Duodenal mucosa (tissue), 2 donors: ENCODE results near the gene GCA.

Experiments
- H3K27ac ChIP-seq: one replicate; pipeline ENCODE4 v1.7.0; 2013; ENCODE audit warnings: low read depth, low read length
- H3K27me3 ChIP-seq, 2 donors: one replicate each; pipeline ENCODE4 v1.7.0; 2013; ENCODE audit warnings: low read length in 2 of 2, control low read depth in 1 of 2; ENCODE audit not compliant: insufficient read depth in 2 of 2, control insufficient read depth in 1 of 2
- H3K36me3 ChIP-seq, 2 donors: one replicate each; pipeline ENCODE4 v1.7.0; 2013; ENCODE audit warnings: low read length in 2 of 2, control low read depth in 1 of 2; ENCODE audit not compliant: insufficient read depth in 2 of 2, control insufficient read depth in 1 of 2
- H3K4me1 ChIP-seq, 2 donors: one replicate each; pipeline ENCODE4 v1.7.0; 2013; ENCODE audit warnings: low read length in 2 of 2, control low read depth in 1 of 2; ENCODE audit not compliant: insufficient read depth in 2 of 2, control insufficient read depth in 1 of 2
- H3K4me3 ChIP-seq, 2 donors: one replicate each; pipeline ENCODE4 v1.7.0; 2013; ENCODE audit warnings: low read length in 2 of 2, low read depth in 1 of 2
- H3K9ac ChIP-seq, 2 donors: one replicate each; pipeline ENCODE4 v1.7.0; 2013; ENCODE audit warnings: low read length in 2 of 2, low read depth in 1 of 2
- H3K9me3 ChIP-seq, 2 donors: one replicate each; pipeline ENCODE4 v1.7.0; 2013; ENCODE audit warnings: low read length in 2 of 2, control low read depth in 1 of 2; ENCODE audit not compliant: control insufficient read depth in 1 of 2

GCA gene

GRCh38 chr2:162327806-162328205, 16.1 kb upstream of the GCA start:
- Histone ChIP-seq H3K9me3 (no peaks in the 10 kb centered on the region), H3K27me3 (no peaks in the 10 kb centered on the region), H3K27ac (no peak overlapping the region), H3K4me3 (no peak overlapping the region), H3K36me3 (no peaks in the 10 kb centered on the region), H3K9ac (no peak overlapping the region), H3K4me1 (peaks cover 13 to 18% of the 10 kb centered on the region in 2 donors)

- no peaks in the 10 kb centered on the region for H3K27me3 ChIP-seq
- H3K4me3 ChIP-seq, result no peak overlapping the region
- no peaks in the 10 kb centered on the region for H3K36me3 ChIP-seq
- H3K9ac ChIP-seq, result no peak overlapping the region
- peaks cover 13 to 18% of the 10 kb centered on the region in 2 donors for H3K4me1 ChIP-seq
- H3K9me3 ChIP-seq, result no peaks in the 10 kb centered on the region
- H3K27ac ChIP-seq, result no peak overlapping the region
Measured at GRCh38 chr2:162328424-162329157, 15.3 kb upstream of the GCA start.

GRCh38 chr2:162330881-162331280, 13.1 kb upstream of the GCA start:
- no peaks in the 10 kb centered on the region for H3K9me3 ChIP-seq
- no peaks in the 10 kb centered on the region for H3K27me3 ChIP-seq
- no peak overlapping the region for H3K9ac ChIP-seq
- H3K4me3 ChIP-seq, result no peak overlapping the region
- peaks cover 0 to 3% of the 10 kb centered on the region in 2 donors for H3K4me1 ChIP-seq
- H3K27ac ChIP-seq, result no peak overlapping the region
- no peaks in the 10 kb centered on the region for H3K36me3 ChIP-seq

GRCh38 chr2:162333968-162334367, 10.0 kb upstream of the GCA start:
- H3K27ac ChIP-seq, result no peak overlapping the region
- H3K27me3 ChIP-seq, result no peaks in the 10 kb centered on the region
- H3K36me3 ChIP-seq, result no peaks in the 10 kb centered on the region
- H3K4me1 ChIP-seq, result no peaks in the 10 kb centered on the region
- H3K9me3 ChIP-seq, result no peaks in the 10 kb centered on the region
- no peak overlapping the region for H3K4me3 ChIP-seq
- no peak overlapping the region for H3K9ac ChIP-seq

- no peaks in the 10 kb centered on the region for H3K4me1 ChIP-seq
- no peak overlapping the region for H3K4me3 ChIP-seq
- no peak overlapping the region for H3K9ac ChIP-seq
- no peaks in the 10 kb centered on the region for H3K9me3 ChIP-seq
- H3K27ac ChIP-seq, result no peak overlapping the region
- H3K27me3 ChIP-seq, result no peaks in the 10 kb centered on the region
- no peaks in the 10 kb centered on the region for H3K36me3 ChIP-seq
Measured at GRCh38 chr2:162337868-162338267, 6.1 kb upstream of the GCA start.

- no peaks in the 10 kb centered on the region for H3K36me3 ChIP-seq
- no peak overlapping the region for H3K27ac ChIP-seq
Measured at GRCh38 chr2:162340822-162341221, 3.1 kb upstream of the GCA start.

GRCh38 chr2:162342321-162342720, 1.6 kb upstream of the GCA start:
- Histone ChIP-seq H3K4me1 (peaks cover 4 to 12% of the 10 kb centered on the region in 2 donors), H3K27ac (no peak overlapping the region), H3K4me3 (no peak overlapping the region), H3K9me3 (no peaks in the 10 kb centered on the region), H3K36me3 (no peaks in the 10 kb centered on the region), H3K27me3 (no peaks in the 10 kb centered on the region), H3K9ac (no peak overlapping the region)

More at GRCh38 chr2:162340822-162341221, 3.1 kb upstream of the GCA start:
- no peak overlapping the region for H3K4me3 ChIP-seq
- no peaks in the 10 kb centered on the region for H3K27me3 ChIP-seq
- H3K9ac ChIP-seq, result no peak overlapping the region
- H3K4me1 ChIP-seq, result peaks cover 4 to 12% of the 10 kb centered on the region in 2 donors
- no peaks in the 10 kb centered on the region for H3K9me3 ChIP-seq

GRCh38 chr2:162342841-162343240, 1.1 kb upstream of the GCA start:
- H3K4me3 ChIP-seq, result no peak overlapping the region
- H3K9ac ChIP-seq, result no peak overlapping the region
- no peak overlapping the region for H3K27ac ChIP-seq
- H3K27me3 ChIP-seq, result no peaks in the 10 kb centered on the region
- no peaks in the 10 kb centered on the region for H3K36me3 ChIP-seq
- peaks cover 4 to 12% of the 10 kb centered on the region in 2 donors for H3K4me1 ChIP-seq
- H3K9me3 ChIP-seq, result no peaks in the 10 kb centered on the region

- Histone ChIP-seq H3K4me3 (peak overlapping the region; percentile 91 to 97), H3K4me1 (peaks cover 4 to 12% of the 10 kb centered on the region in 2 donors), H3K27ac (no peak overlapping the region), H3K9ac (peak overlapping the region in 1 of 2 donors; percentile 84), H3K27me3 (no peaks in the 10 kb centered on the region), H3K9me3 (no peaks in the 10 kb centered on the region), H3K36me3 (no peaks in the 10 kb centered on the region)
Measured at GRCh38 chr2:162343492-162343823, 474 bp upstream of the GCA start.

GRCh38 chr2:162344617-162344950, 652 bp downstream of the GCA start:
- Histone ChIP-seq H3K27ac (peak overlapping the region; percentile 87), H3K27me3 (no peaks in the 10 kb centered on the region), H3K36me3 (no peaks in the 10 kb centered on the region), H3K4me1 (peaks cover 4 to 12% of the 10 kb centered on the region in 2 donors), H3K9ac (peak overlapping the region; percentile 84), H3K4me3 (peak overlapping the region; percentile 91 to 97), H3K9me3 (no peaks in the 10 kb centered on the region)
